8988T (cell line): Measurements from ENCODE around the gene GMPPB.
A peak's percentile ranks its signal among the peaks of the same experiment; 100 is the strongest.
"Not testable (repeated sequence)": the region's sequence is repeated elsewhere in the genome, so short reads cannot be mapped to it uniquely, and the experiment has no call there.

Experiments
- DNase-seq: peaks from one replicate; pipeline ENCODE4 v3.0.0; 2011

Gene GMPPB

GRCh38 chr3:49723628-49724551, at the start of gene GMPPB:
TSS of gene GMPPB (minus strand) at chr3:49723951. CDS start at chr3:49723726, 225 bp downstream.
- DNase-seq: peak; percentile 98

- DNase-seq: no peak
These were observed 49.0 kb upstream of the GMPPB start for GRCh38 chr3:49772703-49773102.

- no peak for DNase-seq
These were observed 47.7 kb upstream of the GMPPB start for GRCh38 chr3:49771340-49771938.

GRCh38 chr3:49769926-49770325, 46.2 kb upstream of the GMPPB start:
- DNase-seq: no peak

GRCh38 chr3:49769286-49769915, 45.6 kb upstream of the GMPPB start:
- no peak for DNase-seq

GRCh38 chr3:49763981-49764380, 40.2 kb upstream of the GMPPB start:
- DNase-seq: no peak

- no peak for DNase-seq
These were observed 37.9 kb upstream of the GMPPB start for GRCh38 chr3:49761661-49762060.

- no peak for DNase-seq
These were observed 35.5 kb upstream of the GMPPB start for GRCh38 chr3:49759226-49759625.

GRCh38 chr3:49757197-49757596, 33.4 kb upstream of the GMPPB start:
- DNase-seq: no peak

GRCh38 chr3:49756036-49756435, 32.3 kb upstream of the GMPPB start:
- DNase-seq: no peak

GRCh38 chr3:49754536-49754935, 30.8 kb upstream of the GMPPB start:
- DNase-seq: no peak

GRCh38 chr3:49751501-49751900, 27.8 kb upstream of the GMPPB start:
- DNase-seq: no peak

GRCh38 chr3:49750056-49750455, 26.3 kb upstream of the GMPPB start:
- no peak for DNase-seq

GRCh38 chr3:49748874-49749273, 25.1 kb upstream of the GMPPB start:
- not testable (repeated sequence) for DNase-seq

GRCh38 chr3:49747792-49748480, 24.2 kb upstream of the GMPPB start:
- DNase-seq: no peak

- DNase-seq: no peak
These were observed 22.2 kb upstream of the GMPPB start for GRCh38 chr3:49745986-49746385.

GRCh38 chr3:49740427-49740826, 16.7 kb upstream of the GMPPB start:
- DNase-seq: no peak

- DNase-seq: no peak
These were observed 14.4 kb upstream of the GMPPB start for GRCh38 chr3:49738067-49738713.

GRCh38 chr3:49734752-49735151, 11.0 kb upstream of the GMPPB start:
- no peak for DNase-seq

- DNase-seq: no peak
These were observed 9.8 kb upstream of the GMPPB start for GRCh38 chr3:49733551-49733950.

- DNase-seq: no peak
These were observed 8.8 kb upstream of the GMPPB start for GRCh38 chr3:49732597-49732996.

GRCh38 chr3:49729966-49730609, 6.3 kb upstream of the GMPPB start:
- no peak for DNase-seq
